ENCODE results near the gene PSG3. TPM values are rescaled to one million over a fixed set of nuclear protein-coding genes. Genes with fewer than 3 reads are reported as not detected.
"Not testable (repeated sequence)": the region's sequence is repeated elsewhere in the genome, so short reads cannot be mapped to it uniquely, and the experiment has no call there.

PSG3 gene
- total RNA-seq, 1 experiment from 2014 or later: not detected

GRCh38 chr19:42762789-42763188, 22.5 kb upstream of the PSG3 start (continued):
- TF ChIP-seq REST (IDR thresholded peaks at IDR 0.05; ENCODE audit: low read depth): no peak
- no peak for TF ChIP-seq CBX3 (IDR thresholded peaks at IDR 0.05; ENCODE audit: low read depth)

- ATAC-seq; H3K9ac ChIP-seq (ENCODE audit: low read length); H3K27ac ChIP-seq (ENCODE audit: low read depth, low read length); H3K79me2 ChIP-seq (ENCODE audit: insufficient read depth, low read length); BruUV-seq (replicated peaks); intact Hi-C loops (cut with micrococcal nuclease); H3K9me2 ChIP-seq (ENCODE audit: insufficient read depth); H4K20me1 ChIP-seq (ENCODE audit: insufficient read depth); POLR2A ChIA-PET; H3K9me3 ChIP-seq (ENCODE audit: control insufficient read depth in 1 of 2, insufficient read depth in 1 of 2, low read depth in 1 of 2, low read length in 2 of 2); H3K4me3 ChIP-seq (replicated peaks in 1 of 2; ENCODE audit: low read depth in 1 of 2, low read length in 2 of 2); RAD21 ChIA-PET (ENCODE audit: low non-redundant PET in 1 of 2, low total read pairs in 2 of 2, uncharacterized antibody in 2 of 2, unreplicated experiment in 2 of 2); CTCF ChIA-PET; DNase-seq (ENCODE audit: low read depth, low spot score); H2AFZ ChIP-seq (ENCODE audit: low read depth, low read length, poor library complexity, severe bottlenecking); H3K36me3 ChIP-seq (ENCODE audit: control insufficient read depth in 1 of 2, insufficient read depth in 2 of 2, low read length in 2 of 2); H3K4me2 ChIP-seq (ENCODE audit: low read length); H3K27me3 ChIP-seq (ENCODE audit: insufficient read depth, low read length): not testable (repeated sequence)
- H3K4me1 ChIP-seq (ENCODE audit: control insufficient read depth in 1 of 2, insufficient read depth in 2 of 2, low read length in 2 of 2): peaks cover 4 to 10% of the 10 kb centered on the region in 2 experiments
Measured at GRCh38 chr19:42761924-42762295, 21.6 kb upstream of the PSG3 start.
